22Rv1 (cell line): ENCODE results near the gene SMG9.

Source experiments
- CTCF ChIP-seq: fragments of 450-650 bp; IDR thresholded peaks from 2 replicates; pipeline ENCODE4 v1.5.1; 2017; ENCODE audit warnings: mild to moderate bottlenecking
- ZFX ChIP-seq: fragments of 450-650 bp; IDR thresholded peaks from 2 replicates; pipeline ENCODE4 v1.6.1; 2017; ENCODE audit warnings: antibody characterized with exemption, borderline replicate concordance

- no peak for TF ChIP-seq CTCF
- no peak for TF ChIP-seq ZFX
Measured at GRCh38 chr19:43727593-43727853, 27.2 kb downstream of the SMG9 start.
